Epithelial cell of proximal tubule (primary cell): ENCODE data around the gene CDK16. TPM values are rescaled to one million over a fixed set of nuclear protein-coding genes. Genes with fewer than 3 reads are reported as not detected.
A peak's percentile ranks its signal among the peaks of the same experiment; 100 is the strongest.

Experiments used
- DNase-seq: peaks from one replicate; pipeline ENCODE4 v3.0.0-alpha.2; 2011; ENCODE audit warnings: low read depth
- H3K4me3 ChIP-seq: 2 replicates; pipeline ENCODE4 v1.5.1; 2011; ENCODE audit warnings: low read depth, mild to moderate bottlenecking, low read length
- total RNA-seq: library from RNA; depleted of rRNA; stranded (reverse); fragments of >200 nt; gene quantifications from 2 replicates; pipeline ENCODE4 v1.2.3, GENCODE V29; 2015
- TF ChIP-seq, protein P1 (sequence below): conservative IDR thresholded peaks from 2 replicates; pipeline ENCODE4 v1.5.1; 2012; ENCODE audit warnings: low read depth, mild to moderate bottlenecking, low read length

Gene CDK16
- total RNA-seq, 1 donor from 2014 or later = 83.4 TPM

DNA sequence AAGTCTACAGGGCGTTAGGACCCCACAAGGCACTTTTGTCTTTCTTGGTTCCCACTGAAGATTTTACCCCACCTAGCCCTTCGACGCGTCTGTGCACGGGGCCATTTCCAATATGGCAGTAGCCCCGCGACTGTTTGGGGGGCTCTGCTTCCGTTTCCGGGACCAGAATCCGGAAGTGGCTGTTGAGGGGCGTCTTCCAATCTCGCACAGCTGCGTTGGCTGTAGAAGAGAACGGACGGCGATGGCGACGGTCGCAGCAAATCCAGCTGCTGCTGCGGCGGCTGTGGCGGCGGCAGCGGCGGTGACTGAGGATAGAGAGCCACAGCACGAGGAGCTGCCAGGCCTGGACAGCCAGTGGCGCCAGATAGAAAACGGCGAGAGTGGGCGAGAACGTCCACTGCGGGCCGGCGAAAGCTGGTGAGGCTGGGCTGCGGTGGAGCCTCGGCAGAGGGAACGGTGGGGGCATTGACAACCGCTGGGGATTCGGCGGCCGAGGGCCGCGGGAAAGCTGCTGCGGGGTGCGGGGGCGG lies 14.4 kb downstream of the CDK16 start, which contains the start of gene USP11:
TSS of gene USP11 (plus strand) at position 207 of the 530 bp plus-strand sequence. CDS start at position 242, 35 bp downstream.
- TF ChIP-seq, protein P1, sequence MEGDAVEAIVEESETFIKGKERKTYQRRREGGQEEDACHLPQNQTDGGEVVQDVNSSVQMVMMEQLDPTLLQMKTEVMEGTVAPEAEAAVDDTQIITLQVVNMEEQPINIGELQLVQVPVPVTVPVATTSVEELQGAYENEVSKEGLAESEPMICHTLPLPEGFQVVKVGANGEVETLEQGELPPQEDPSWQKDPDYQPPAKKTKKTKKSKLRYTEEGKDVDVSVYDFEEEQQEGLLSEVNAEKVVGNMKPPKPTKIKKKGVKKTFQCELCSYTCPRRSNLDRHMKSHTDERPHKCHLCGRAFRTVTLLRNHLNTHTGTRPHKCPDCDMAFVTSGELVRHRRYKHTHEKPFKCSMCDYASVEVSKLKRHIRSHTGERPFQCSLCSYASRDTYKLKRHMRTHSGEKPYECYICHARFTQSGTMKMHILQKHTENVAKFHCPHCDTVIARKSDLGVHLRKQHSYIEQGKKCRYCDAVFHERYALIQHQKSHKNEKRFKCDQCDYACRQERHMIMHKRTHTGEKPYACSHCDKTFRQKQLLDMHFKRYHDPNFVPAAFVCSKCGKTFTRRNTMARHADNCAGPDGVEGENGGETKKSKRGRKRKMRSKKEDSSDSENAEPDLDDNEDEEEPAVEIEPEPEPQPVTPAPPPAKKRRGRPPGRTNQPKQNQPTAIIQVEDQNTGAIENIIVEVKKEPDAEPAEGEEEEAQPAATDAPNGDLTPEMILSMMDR = no peak
- no peak for DNase-seq
- peak within 1 kb of the TSS; percentile 68 for H3K4me3 ChIP-seq

DNA sequence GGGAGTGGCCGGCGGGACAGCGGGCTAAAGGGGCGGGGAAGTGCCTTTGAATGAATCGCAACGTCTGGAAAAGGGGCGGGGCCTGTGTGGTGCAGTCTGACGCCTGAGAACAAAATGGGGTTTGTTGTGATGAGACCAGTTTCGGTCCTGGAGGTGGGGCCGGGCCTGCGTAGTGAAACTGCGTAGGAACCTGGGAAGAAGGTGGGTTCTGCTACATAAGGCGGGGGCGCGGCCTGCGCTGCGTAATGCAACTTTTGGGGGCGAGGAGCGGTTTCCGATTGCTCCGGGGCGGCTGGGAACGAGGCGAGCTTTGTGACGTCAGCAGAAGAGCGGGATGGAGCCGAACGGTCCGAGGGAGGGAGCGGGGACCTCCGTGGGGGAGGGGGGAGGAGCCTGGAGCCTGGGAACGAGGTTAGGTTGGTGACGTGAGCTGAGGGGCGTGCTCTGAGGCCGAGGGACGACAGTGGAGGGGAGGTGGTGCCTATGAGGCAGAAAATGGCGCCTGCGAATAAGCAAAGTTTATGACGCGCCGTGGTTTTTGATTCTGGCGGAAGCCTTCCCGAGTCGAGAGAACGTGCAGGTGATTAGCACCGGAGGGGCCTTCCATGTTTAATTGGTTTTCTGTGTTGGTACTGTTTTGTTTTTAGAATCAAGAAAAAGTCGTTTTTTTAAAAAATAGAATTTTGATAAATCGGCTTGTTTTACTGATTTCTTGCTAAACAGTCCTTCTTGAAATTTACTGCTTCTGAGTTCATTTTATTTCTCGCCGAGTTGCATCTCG lies 15.0 kb downstream of the CDK16 start:
- peak overlapping the region; percentile 68 for H3K4me3 ChIP-seq
- peak; percentile 68 for DNase-seq
- TF ChIP-seq, protein P1 = no peak

DNA sequence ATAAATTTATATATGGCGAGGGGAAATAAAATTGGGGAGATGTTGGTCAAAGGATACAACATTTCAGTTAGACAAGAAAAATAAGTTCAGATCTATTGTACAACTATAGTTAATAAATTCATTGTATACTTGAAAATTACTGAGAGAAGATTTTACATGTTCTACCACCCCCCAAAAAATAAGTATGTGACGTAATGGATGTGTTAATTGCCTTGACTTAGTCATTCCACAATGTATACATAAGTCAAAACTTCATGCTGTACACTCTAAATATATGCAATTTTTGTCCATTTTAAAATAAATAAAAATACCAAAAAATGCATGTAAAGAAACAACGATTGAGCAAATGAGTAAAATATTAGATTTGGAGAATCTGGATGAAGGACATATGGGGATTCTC lies 16.1 kb downstream of the CDK16 start:
- TF ChIP-seq, protein P1 = no peak
- no peak for DNase-seq
- peak overlapping the region; percentile 68 for H3K4me3 ChIP-seq

DNA sequence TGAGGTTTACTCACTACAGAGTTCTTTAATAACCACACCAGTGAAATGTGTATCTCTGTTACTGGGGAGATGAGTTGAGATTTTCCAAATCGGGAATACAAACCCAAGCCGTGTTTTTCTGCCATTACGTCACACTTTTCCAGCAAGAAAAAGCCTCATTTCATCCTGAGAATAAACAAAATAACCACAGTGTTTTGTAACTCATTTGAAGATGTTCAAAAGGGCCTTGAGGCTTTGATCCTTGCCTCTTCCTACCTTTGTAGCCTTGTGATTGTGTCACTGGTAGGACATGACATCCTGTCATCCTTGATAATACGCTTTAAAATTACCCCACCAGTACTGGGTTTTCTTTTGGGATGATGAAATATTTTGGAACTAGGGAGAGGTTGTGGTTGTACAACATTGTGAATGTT lies 17.2 kb downstream of the CDK16 start:
- TF ChIP-seq, protein P1 = no peak
- H3K4me3 ChIP-seq = no peak overlapping the region
- DNase-seq = no peak

DNA sequence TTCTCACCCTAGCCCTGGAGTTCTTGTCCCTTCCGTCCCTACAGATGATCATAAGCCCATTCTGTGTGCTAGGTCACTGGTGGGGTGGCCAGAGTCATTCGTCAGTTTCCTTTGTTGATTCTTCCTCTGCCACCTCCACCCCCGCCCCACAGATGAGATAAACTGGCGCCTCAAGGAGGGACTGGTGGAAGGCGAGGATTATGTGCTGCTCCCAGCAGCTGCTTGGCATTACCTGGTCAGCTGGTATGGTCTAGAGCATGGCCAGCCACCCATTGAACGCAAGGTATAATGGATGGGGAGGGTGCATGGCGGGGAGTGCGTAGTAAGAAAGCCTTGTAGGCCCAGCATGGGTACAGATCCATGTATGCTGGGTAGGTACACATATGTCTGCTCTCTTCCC lies 20.7 kb downstream of the CDK16 start:
- TF ChIP-seq, protein P1 = no peak
- H3K4me3 ChIP-seq = no peak overlapping the region
- DNase-seq = no peak

DNA sequence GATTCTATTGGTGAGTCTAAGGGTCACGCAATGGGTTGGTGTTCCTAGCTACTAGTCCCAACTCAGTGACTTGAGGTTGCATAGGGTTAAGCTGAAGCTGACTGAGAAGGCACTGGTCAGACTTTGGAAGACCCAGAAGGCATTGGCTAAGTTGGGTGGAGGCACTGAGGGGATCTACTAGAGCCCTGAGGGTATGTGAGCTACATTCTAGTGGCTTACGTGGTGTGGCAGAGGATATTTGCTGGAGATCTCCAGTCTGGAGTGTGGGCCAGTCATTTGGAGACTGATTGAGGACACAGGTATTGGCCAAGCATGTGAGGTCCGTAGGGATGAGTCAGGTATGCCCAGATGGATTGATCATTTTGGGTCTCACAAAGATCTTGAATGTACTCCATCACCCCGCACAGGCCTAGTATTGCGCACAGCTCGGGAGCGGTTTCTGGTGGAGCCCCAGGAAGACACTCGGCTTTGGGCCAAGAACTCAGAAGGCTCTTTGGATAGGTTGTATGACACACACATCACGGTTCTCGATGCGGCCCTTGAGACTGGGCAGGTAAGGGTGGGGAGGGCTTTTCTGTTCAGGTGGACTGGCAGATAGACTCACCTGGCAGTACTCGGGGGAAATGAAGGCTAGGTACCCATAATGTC lies 21.5 kb downstream of the CDK16 start:
- TF ChIP-seq, protein P1 = no peak
- H3K4me3 ChIP-seq = no peak overlapping the region
- no peak for DNase-seq
